WERI-Rb-1 (cell line): ENCODE data around the gene DIRAS1.

ENCODE experiments used
- DNase-seq: peaks from one replicate; pipeline ENCODE4 v3.0.0-alpha.2; 2020
- H3K27ac ChIP-seq: fragments of 250-450 bp; sonication (Bioruptor Pico); 2 replicates; pipeline ENCODE4 v1.5.1; 2020; ENCODE audit warnings: mild to moderate bottlenecking, moderate library complexity
- H3K27me3 ChIP-seq: fragments of 250-450 bp; sonication (Bioruptor Pico); 2 replicates; pipeline ENCODE4 v1.5.1; 2021; ENCODE audit warnings: mild to moderate bottlenecking, low read depth, moderate library complexity; ENCODE audit not compliant: insufficient read depth, severe bottlenecking
- H3K36me3 ChIP-seq: fragments of 250-450 bp; sonication (Bioruptor Pico); 2 replicates; pipeline ENCODE4 v1.5.1; 2020; ENCODE audit warnings: mild to moderate bottlenecking, moderate library complexity
- H3K4me3 ChIP-seq: 2 replicates; pipeline ENCODE4 v1.5.1; 2011; ENCODE audit warnings: low read depth, mild to moderate bottlenecking, control low read depth, low read length
- H3K9me3 ChIP-seq: fragments of 250-450 bp; sonication (Bioruptor Pico); 2 replicates; pipeline ENCODE4 v1.5.1; 2021; ENCODE audit warnings: mild to moderate bottlenecking, moderate library complexity; ENCODE audit not compliant: severe bottlenecking
- CTCF ChIP-seq: IDR thresholded peaks from 2 replicates; pipeline ENCODE4 v1.5.1; 2011; ENCODE audit warnings: low read depth, mild to moderate bottlenecking, control low read depth, inconsistent platforms, low read length

DIRAS1 gene

DNA sequence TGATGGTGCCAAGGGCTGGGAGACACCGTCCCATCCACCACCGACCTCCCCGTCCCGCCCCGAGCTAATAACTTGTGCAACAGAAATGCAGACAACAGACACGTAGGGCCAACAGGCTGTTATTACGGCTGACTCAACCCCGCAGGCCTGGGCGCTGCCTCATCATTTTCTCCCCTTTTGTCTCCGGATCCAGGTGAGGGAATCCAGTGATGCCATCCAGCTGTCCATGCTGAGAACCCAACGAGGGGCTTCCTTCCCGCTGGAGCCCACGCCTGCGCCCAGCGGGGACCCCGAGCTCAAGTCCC lies 6.4 kb upstream of the DIRAS1 start:
- H3K9me3 ChIP-seq: no peaks in the 10 kb centered on the region
- peaks cover 10% of the 10 kb centered on the region for H3K27me3 ChIP-seq
- H3K4me3 ChIP-seq: no peak overlapping the region
- no peak overlapping the region for H3K27ac ChIP-seq
- TF ChIP-seq CTCF: no peak
- DNase-seq: no peak
- peaks cover under 1% of the 10 kb centered on the region; the same call in 1 of the 2 replicates for H3K36me3 ChIP-seq

DNA sequence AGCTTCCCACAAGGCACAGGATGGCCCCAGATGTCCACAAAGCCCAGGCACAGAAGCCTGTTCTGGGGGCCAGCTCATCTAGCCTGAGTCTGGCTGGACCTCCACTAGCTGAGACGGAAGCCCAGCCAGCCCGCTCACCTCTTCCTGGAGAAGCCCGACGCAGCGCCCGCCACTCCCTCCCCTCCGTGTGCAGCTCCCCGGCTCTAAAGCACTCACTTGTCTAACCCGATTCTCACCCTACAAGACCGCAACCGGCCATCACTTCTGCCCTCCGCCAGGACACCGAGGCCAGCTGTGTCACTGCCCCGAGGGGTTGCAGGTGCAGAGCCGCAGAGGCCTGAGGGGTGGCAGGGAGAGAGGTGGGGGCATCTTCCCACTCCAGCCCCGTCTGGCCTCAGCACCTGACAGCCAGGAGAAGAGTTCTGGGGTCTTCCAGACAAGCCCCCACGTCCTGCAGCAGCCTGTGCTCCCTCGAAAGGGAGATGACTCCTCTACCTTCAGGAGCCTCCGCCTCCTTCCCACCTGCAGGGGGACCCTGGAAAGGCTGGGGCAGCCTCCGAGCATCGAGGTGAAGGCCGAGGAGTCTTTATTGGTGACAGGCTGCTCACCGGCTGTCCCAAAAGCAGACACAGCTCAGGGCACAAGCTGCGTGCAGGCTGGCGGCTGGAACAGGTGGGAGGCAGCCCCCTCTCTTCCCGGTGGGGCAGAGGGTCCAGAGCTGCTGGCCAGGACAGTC lies 5.9 kb upstream of the DIRAS1 start:
- DNase-seq: no peak
- no peak for TF ChIP-seq CTCF
- Histone ChIP-seq H3K27me3 (peaks cover 10% of the 10 kb centered on the region), H3K36me3 (no peaks in the 10 kb centered on the region), H3K9me3 (no peaks in the 10 kb centered on the region), H3K27ac (no peak overlapping the region), H3K4me3 (no peak overlapping the region)

GRCh38 chr19:2726160-2726855 lies 5.1 kb upstream of the DIRAS1 start:
- Histone ChIP-seq H3K27ac (no peak overlapping the region), H3K36me3 (no peaks in the 10 kb centered on the region), H3K4me3 (no peak overlapping the region), H3K27me3 (peaks cover 10% of the 10 kb centered on the region), H3K9me3 (no peaks in the 10 kb centered on the region)
- TF ChIP-seq CTCF: no peak
- DNase-seq: no peak

DNA sequence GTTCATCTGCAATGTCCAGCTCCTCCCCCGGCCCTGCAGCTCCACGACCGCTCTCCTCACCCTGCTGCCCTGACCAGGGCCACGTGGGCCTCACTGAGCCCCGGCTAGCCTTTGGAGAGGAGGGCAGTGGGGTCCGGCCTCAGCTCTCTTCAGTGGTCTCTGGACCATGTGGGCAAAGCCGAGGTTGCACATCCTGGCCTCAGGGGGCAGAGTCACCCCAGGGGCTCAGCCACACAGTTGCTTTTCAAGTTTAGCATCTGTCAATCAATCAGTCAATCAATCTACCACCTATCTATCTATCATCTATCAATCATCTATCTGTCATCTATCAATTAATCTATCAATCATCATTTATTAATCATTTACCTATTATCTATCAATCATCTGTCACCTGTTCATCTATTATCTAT lies 3.0 kb upstream of the DIRAS1 start:
- peaks cover 10% of the 10 kb centered on the region for H3K27me3 ChIP-seq

DNA sequence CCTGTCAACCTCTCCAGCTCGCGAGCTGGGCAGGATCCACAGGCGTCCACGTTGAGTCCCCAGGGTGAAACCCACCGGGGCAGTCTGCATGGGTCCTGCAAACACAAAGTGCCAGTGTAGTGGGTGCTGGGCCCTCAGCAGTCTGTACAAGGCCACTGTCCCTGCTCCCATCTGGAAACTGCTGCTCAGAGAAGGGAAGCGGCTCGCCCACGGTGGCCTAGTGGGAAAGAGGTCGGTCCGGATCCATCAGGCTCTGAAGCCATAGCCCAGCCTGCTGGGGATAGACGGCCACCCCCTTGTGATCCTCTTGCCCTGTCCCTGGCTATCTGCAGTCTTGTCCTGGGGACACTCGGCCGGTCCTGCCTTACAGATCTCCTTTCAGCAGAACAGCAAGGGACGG lies 2.6 kb upstream of the DIRAS1 start:
- no peak for TF ChIP-seq CTCF
- H3K27ac ChIP-seq: no peak overlapping the region
- DNase-seq: no peak
- no peak overlapping the region for H3K4me3 ChIP-seq
- no peaks in the 10 kb centered on the region for H3K36me3 ChIP-seq
- peaks cover 10% of the 10 kb centered on the region for H3K27me3 ChIP-seq
- H3K9me3 ChIP-seq: no peaks in the 10 kb centered on the region

More for the DNA sequence above, 3.0 kb upstream of the DIRAS1 start:
- TF ChIP-seq CTCF: peak; percentile 35
- H3K27ac ChIP-seq: no peak overlapping the region
- no peak for DNase-seq
- no peaks in the 10 kb centered on the region for H3K36me3 ChIP-seq
- no peaks in the 10 kb centered on the region for H3K9me3 ChIP-seq
- no peak overlapping the region for H3K4me3 ChIP-seq
